ENCODE measurements around the gene RGS6. TPM values are rescaled to one million over a fixed set of nuclear protein-coding genes. Genes with fewer than 3 reads are reported as not detected.

RGS6 gene
- polyA plus RNA-seq, 3 donors = not detected

GRCh38 chr14:72552236-72552635, 620.0 kb downstream of the RGS6 start:
- intact Hi-C loops (cut with micrococcal nuclease) = no loop called here
- H3K79me2 ChIP-seq (ENCODE audit: insufficient read depth, low read length) = no peaks in the 10 kb centered on the region
- no peak for TF ChIP-seq CTCF (IDR thresholded peaks at IDR 0.05)

GRCh38 chr14:72553161-72553560, 620.9 kb downstream of the RGS6 start:
- no peaks in the 10 kb centered on the region for H3K36me3 Mint-ChIP-seq
- 93% methylated on average over 8 of the region's 8 CpGs for WGBS (ENCODE audit: insufficient coverage)
- H3K4me3 ChIP-seq (replicated peaks in 1 of 3; ENCODE audit: low read depth in 2 of 3, low read length in 3 of 3) = no peak overlapping the region
- no peaks in the 10 kb centered on the region for H3K9me3 ChIP-seq (replicated peaks in 1 of 2; ENCODE audit: control insufficient read depth in 1 of 2, insufficient read depth in 1 of 2, low read length in 2 of 2)
- intact Hi-C loops (cut with micrococcal nuclease) = no loop called here
- no peak overlapping the region for H3K9ac ChIP-seq (ENCODE audit: insufficient read depth, low read length, poor library complexity, severe bottlenecking)
- TF ChIP-seq CTCF (IDR thresholded peaks at IDR 0.05) = no peak
- H3K9me3 Mint-ChIP-seq = no peaks in the 10 kb centered on the region
- H3K4me1 Mint-ChIP-seq = peaks cover 5% of the 10 kb centered on the region
- no peak overlapping the region for H2AFZ ChIP-seq (ENCODE audit: insufficient read depth, low read depth, low read length, poor library complexity, severe bottlenecking)
- no peaks in the 10 kb centered on the region for H3K36me3 ChIP-seq (replicated peaks in 1 of 2; ENCODE audit: control insufficient read depth in 1 of 2, insufficient read depth in 2 of 2, low read length in 2 of 2)
- no peak overlapping the region for H3K27ac ChIP-seq (ENCODE audit: low read depth in 1 of 2, low read length in 2 of 2)
- no peak overlapping the region for H3K4me3 Mint-ChIP-seq
- peaks cover 4 to 10% of the 10 kb centered on the region in 2 donors for H3K27me3 ChIP-seq (ENCODE audit: control insufficient read depth in 2 of 2, insufficient read depth in 2 of 2, low read length in 2 of 2)
- H3K4me2 ChIP-seq (replicated peaks; ENCODE audit: extremely low read depth, low read length, poor library complexity, severe bottlenecking) = no peak overlapping the region
- no peak for DNase-seq
- H3K27ac Mint-ChIP-seq = no peak overlapping the region
- H4K20me1 ChIP-seq (ENCODE audit: insufficient read depth, low read length) = no peaks in the 10 kb centered on the region
- H3K4me1 ChIP-seq (ENCODE audit: control insufficient read depth in 1 of 2, insufficient read depth in 2 of 2, low read length in 2 of 2) = peaks cover 10 to 16% of the 10 kb centered on the region in 2 donors
- no peaks in the 10 kb centered on the region for H3K79me2 ChIP-seq (ENCODE audit: insufficient read depth, low read length)
- H3K27me3 Mint-ChIP-seq (ENCODE audit: low read depth in 3 of 3) = peaks cover 20 to 39% (median 30%) of the 10 kb centered on the region in 3 donors

More at GRCh38 chr14:72552236-72552635, 620.0 kb downstream of the RGS6 start:
- Histone ChIP-seq H3K27me3 (ENCODE audit: control insufficient read depth in 2 of 2, insufficient read depth in 2 of 2, low read length in 2 of 2) (peaks cover 4 to 9% of the 10 kb centered on the region in 2 donors), H3K4me2 (replicated peaks; ENCODE audit: extremely low read depth, low read length, poor library complexity, severe bottlenecking) (no peak overlapping the region), H3K4me3 (replicated peaks in 1 of 3; ENCODE audit: low read depth in 2 of 3, low read length in 3 of 3) (no peak overlapping the region), H4K20me1 (ENCODE audit: insufficient read depth, low read length) (no peaks in the 10 kb centered on the region), H3K36me3 (replicated peaks in 1 of 2; ENCODE audit: control insufficient read depth in 1 of 2, insufficient read depth in 2 of 2, low read length in 2 of 2) (no peaks in the 10 kb centered on the region), H3K9me3 (replicated peaks in 1 of 2; ENCODE audit: control insufficient read depth in 1 of 2, insufficient read depth in 1 of 2, low read length in 2 of 2) (no peaks in the 10 kb centered on the region), H2AFZ (ENCODE audit: insufficient read depth, low read depth, low read length, poor library complexity, severe bottlenecking) (no peak overlapping the region), H3K9ac (ENCODE audit: insufficient read depth, low read length, poor library complexity, severe bottlenecking) (no peak overlapping the region), H3K4me1 (ENCODE audit: control insufficient read depth in 1 of 2, insufficient read depth in 2 of 2, low read length in 2 of 2) (peaks cover 10 to 16% of the 10 kb centered on the region in 2 donors), H3K27ac (ENCODE audit: low read depth in 1 of 2, low read length in 2 of 2) (no peak overlapping the region)
- H3K27ac Mint-ChIP-seq = peak overlapping the region in 1 of 7 donors; percentile 10
- H3K4me3 Mint-ChIP-seq = peak overlapping the region in 1 of 2 donors; percentile 26
- no peak for DNase-seq
- H3K4me1 Mint-ChIP-seq = peaks cover 5% of the 10 kb centered on the region
- WGBS (ENCODE audit: insufficient coverage) = 63% methylated on average over 2 of the region's 5 CpGs
- H3K36me3 Mint-ChIP-seq = no peaks in the 10 kb centered on the region
- no peaks in the 10 kb centered on the region for H3K9me3 Mint-ChIP-seq
- H3K27me3 Mint-ChIP-seq (ENCODE audit: low read depth in 3 of 3) = peaks cover 13 to 35% (median 23%) of the 10 kb centered on the region in 3 donors
